ENCODE data around the gene ANKRD40.

GRCh38 chr17:50731575-50732460 is 24.1 kb upstream of the ANKRD40 start:
- TF ChIP-seq, protein P1, sequence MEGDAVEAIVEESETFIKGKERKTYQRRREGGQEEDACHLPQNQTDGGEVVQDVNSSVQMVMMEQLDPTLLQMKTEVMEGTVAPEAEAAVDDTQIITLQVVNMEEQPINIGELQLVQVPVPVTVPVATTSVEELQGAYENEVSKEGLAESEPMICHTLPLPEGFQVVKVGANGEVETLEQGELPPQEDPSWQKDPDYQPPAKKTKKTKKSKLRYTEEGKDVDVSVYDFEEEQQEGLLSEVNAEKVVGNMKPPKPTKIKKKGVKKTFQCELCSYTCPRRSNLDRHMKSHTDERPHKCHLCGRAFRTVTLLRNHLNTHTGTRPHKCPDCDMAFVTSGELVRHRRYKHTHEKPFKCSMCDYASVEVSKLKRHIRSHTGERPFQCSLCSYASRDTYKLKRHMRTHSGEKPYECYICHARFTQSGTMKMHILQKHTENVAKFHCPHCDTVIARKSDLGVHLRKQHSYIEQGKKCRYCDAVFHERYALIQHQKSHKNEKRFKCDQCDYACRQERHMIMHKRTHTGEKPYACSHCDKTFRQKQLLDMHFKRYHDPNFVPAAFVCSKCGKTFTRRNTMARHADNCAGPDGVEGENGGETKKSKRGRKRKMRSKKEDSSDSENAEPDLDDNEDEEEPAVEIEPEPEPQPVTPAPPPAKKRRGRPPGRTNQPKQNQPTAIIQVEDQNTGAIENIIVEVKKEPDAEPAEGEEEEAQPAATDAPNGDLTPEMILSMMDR (IDR thresholded peaks at IDR 0.05 in 8 of 11, conservative IDR thresholded peaks at IDR 0.05 in 3 of 11), result no peak
- TF ChIP-seq POLR2AphosphoS5 (IDR thresholded peaks at IDR 0.05), result no peak
